Tibial nerve (tissue), 4 donors: ENCODE data around the gene PODXL. TPM values are rescaled to one million over a fixed set of nuclear protein-coding genes. Genes with fewer than 3 reads are reported as not detected.
A peak's percentile ranks its signal among the peaks of the same experiment; 100 is the strongest.

Experiments
- DNase-seq, 2 donors: peaks; one replicate each; pipeline ENCODE4 v3.0.0-alpha.2; 2019; ENCODE audit warnings: low spot score in 2 of 2
- H3K27ac ChIP-seq, 4 donors: fragments of 200-600 bp; sonication (generic) in 3 of 4; one replicate each; pipeline ENCODE4 v1.5.1; 2017 to 2019; ENCODE audit warnings: mild to moderate bottlenecking in 1 of 4
- H3K27me3 ChIP-seq, 2 donors: fragments of 200-600 bp; sonication (generic) in 1 of 2; one replicate each; pipeline versions ENCODE4 v1.5.1 to v1.6.0; 2017 to 2019
- H3K36me3 ChIP-seq, 3 donors: fragments of 200-600 bp; sonication (generic); one replicate each; pipeline ENCODE4 v1.5.1; 2018 to 2019
- H3K4me1 ChIP-seq, 4 donors: fragments of 200-600 bp; sonication (generic) in 3 of 4; one replicate each; pipeline ENCODE4 v1.5.1; 2017 to 2019
- H3K4me3 ChIP-seq, 4 donors: fragments of 200-600 bp; sonication (generic) in 3 of 4; one replicate each; pipeline ENCODE4 v1.5.1; 2017 to 2019; ENCODE audit warnings: mild to moderate bottlenecking in 1 of 4, moderate library complexity in 1 of 4
- H3K9me3 ChIP-seq, 4 donors: fragments of 200-600 bp; sonication (generic) in 3 of 4; one replicate each; pipeline ENCODE4 v1.5.1; 2017 to 2019
- EP300 ChIP-seq, 2 donors: sonication (generic); formaldehyde crosslinking; IDR thresholded peaks; one replicate each; pipeline ENCODE4 v1.6.1; 2017; ENCODE audit warnings: antibody characterized with exemption in 2 of 2, mild to moderate bottlenecking in 1 of 2
- POLR2A ChIP-seq, 2 donors: fragments of 450-650 bp; IDR thresholded peaks; one replicate each; pipeline ENCODE4 v1.6.1; 2017; ENCODE audit warnings: antibody characterized with exemption in 2 of 2, mild to moderate bottlenecking in 2 of 2, moderate library complexity in 2 of 2
- WGBS, 2 donors: methylation state at CpG; one replicate each; pipeline ENCODE4 v1.1.5; 2018; 5-methylcytosine and 5-hydroxymethylcytosine counted together
- total RNA-seq, 4 donors: library from RNA; depleted of rRNA; stranded (reverse); fragments of >200 nt; gene quantifications; one replicate each; pipeline ENCODE4 v1.1.0, GENCODE V29; 2016
- TF ChIP-seq, protein P1 (sequence below), 5 experiments: fragments of 200-600 bp in 3 of 5; fragments of 450-650 bp in 2 of 5; sonication (generic) in 3 of 5; IDR thresholded peaks; one replicate each; pipeline ENCODE4 v1.5.1; 2016 to 2019; ENCODE audit warnings: antibody characterized with exemption in 5 of 5, mild to moderate bottlenecking in 3 of 5, moderate library complexity in 2 of 5

PODXL gene
- total RNA-seq, 4 donors from 2014 or later: 12.1 to 40.8 (median 34.3) TPM

DNA sequence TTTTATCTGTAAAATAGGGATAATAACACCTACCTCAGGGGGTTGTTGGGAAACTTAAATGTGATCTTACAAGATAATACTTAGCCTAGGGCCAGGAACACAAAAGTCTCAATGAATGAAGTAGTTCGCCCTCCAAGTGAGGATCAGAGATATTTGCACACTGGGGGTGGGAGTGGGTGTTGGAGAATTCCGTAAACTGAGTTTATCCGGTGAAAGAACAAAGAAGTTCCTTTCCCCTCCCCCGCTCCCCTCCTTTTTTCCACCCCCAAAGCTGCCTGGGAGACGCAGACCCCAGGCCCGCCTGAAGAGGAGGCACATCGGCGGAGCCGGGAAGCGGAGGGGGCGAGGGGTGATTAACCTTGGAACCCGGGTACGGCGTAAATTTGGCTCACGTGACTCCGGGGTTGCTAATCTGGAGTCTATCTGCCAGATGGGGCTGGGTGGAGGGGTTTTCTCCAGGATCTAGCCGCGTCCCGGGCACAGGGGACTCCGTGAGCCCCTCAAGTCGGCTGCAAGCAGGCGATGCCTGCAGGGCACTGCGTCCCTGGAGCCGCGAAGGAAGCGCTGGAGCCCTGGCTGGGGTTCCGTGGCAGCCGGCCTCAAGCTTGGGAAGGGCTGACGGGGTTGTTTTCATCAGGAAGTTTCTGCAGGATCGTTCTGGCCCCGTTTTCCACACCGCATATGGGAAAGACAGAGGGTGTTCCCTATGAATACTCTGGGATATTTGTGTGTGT lies 1.4 kb upstream of the PODXL start:
- Histone ChIP-seq H3K9me3 (no peaks in the 10 kb centered on the region), H3K27me3 (no peaks in the 10 kb centered on the region), H3K4me1 (peaks cover 0 to 34% (median 24%) of the 10 kb centered on the region in 4 donors), H3K27ac (peak overlapping the region in 2 of 4 donors; percentile 24 to 78), H3K4me3 (peak overlapping the region; percentile 3 to 71 (median 30)), H3K36me3 (no peaks in the 10 kb centered on the region)
- no peak for TF ChIP-seq EP300 (IDR thresholded peaks at IDR 0.05)
- no peak for TF ChIP-seq POLR2A (IDR thresholded peaks at IDR 0.05)
- TF ChIP-seq, protein P1, sequence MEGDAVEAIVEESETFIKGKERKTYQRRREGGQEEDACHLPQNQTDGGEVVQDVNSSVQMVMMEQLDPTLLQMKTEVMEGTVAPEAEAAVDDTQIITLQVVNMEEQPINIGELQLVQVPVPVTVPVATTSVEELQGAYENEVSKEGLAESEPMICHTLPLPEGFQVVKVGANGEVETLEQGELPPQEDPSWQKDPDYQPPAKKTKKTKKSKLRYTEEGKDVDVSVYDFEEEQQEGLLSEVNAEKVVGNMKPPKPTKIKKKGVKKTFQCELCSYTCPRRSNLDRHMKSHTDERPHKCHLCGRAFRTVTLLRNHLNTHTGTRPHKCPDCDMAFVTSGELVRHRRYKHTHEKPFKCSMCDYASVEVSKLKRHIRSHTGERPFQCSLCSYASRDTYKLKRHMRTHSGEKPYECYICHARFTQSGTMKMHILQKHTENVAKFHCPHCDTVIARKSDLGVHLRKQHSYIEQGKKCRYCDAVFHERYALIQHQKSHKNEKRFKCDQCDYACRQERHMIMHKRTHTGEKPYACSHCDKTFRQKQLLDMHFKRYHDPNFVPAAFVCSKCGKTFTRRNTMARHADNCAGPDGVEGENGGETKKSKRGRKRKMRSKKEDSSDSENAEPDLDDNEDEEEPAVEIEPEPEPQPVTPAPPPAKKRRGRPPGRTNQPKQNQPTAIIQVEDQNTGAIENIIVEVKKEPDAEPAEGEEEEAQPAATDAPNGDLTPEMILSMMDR (IDR thresholded peaks at IDR 0.05): no peak
- 2% methylated on average over 32 of the region's 32 CpGs for WGBS, 2 donors
- DNase-seq: peak in 1 of 2 donors; percentile 48

DNA sequence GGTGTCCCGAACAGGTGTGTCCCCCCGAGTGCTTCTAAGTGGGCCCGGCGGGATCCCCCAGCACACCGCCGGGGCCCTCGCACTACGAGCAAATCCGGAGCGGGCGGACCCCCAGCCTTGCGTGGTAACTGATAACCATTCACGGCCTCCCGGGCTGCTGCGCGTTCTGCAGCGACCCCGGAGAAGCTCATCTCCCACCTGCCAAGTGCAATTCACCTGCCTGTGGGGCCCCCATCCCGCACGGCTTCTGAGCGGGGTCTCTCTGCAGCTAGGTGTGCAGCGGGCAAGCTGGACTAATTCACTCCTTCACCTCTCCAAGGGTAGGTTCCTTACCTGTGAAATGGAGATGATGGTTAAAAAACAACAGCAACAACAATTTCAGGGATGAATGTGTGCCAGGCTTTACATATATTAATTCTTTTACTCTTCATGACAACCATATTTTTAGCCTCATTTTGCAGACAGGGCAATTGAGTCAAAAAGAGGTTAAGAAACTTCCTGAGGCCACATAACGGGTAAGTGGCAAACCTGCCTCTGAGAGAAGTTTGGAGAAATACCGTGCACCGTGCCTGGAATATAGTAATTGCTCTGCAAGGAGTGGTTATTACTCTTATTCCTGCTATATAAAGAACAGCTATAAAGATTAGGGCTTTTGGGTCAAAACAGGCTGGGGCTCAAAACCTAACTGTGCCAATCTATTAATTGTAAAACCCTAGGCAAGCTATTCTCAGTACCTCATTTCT lies 652 bp upstream of the PODXL start:
- no peaks in the 10 kb centered on the region for H3K27me3 ChIP-seq
- H3K36me3 ChIP-seq: no peaks in the 10 kb centered on the region
- H3K4me3 ChIP-seq: peak overlapping the region; percentile 59 to 71 (median 66)
- no peak for DNase-seq
- peaks cover 0 to 34% (median 24%) of the 10 kb centered on the region in 4 donors for H3K4me1 ChIP-seq
- peak overlapping the region in 2 of 4 donors; percentile 25 to 78 for H3K27ac ChIP-seq
- TF ChIP-seq EP300 (IDR thresholded peaks at IDR 0.05) (no peak), POLR2A (IDR thresholded peaks at IDR 0.05) (no peak)
- TF ChIP-seq, protein P1 (IDR thresholded peaks at IDR 0.05): no peak
- WGBS, 2 donors: 2 to 5% methylated on average over 7 to 9 of the region's 25 CpGs
- H3K9me3 ChIP-seq: no peaks in the 10 kb centered on the region

DNA sequence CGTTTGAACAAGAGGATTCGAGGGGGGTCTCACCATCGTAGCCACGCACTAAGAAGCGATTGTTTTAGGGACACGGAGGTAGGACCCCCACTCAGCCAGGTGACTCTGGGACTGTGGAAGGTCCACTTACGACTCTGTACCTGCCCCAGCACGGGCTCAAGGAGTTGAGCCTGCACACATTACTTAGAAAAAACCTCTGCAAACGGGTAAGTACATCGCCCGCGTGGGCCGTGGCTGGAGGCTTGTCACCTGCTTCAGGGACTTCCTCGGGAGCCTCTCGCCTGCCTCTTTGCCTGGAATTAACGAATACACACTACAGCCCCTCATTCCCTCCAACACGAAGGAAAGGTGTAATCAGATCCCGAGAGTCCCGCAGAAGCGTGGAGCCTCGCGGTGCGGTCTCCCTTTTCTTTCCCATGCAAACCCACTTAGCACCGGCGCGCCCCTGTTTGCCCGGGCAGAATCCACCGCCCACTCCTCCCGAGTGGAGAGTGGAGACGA lies 826 bp downstream of the PODXL start:
- Histone ChIP-seq H3K4me1 (peaks cover 0 to 40% (median 24%) of the 10 kb centered on the region in 4 donors), H3K4me3 (peak overlapping the region; percentile 51 to 71 (median 66)), H3K27me3 (no peaks in the 10 kb centered on the region), H3K27ac (peak overlapping the region in 1 of 4 donors; percentile 75), H3K36me3 (no peaks in the 10 kb centered on the region), H3K9me3 (no peaks in the 10 kb centered on the region)
- 18 to 22% methylated on average over 28 to 30 of the region's 30 CpGs for WGBS, 2 donors
- TF ChIP-seq POLR2A (IDR thresholded peaks at IDR 0.05): no peak
- TF ChIP-seq, protein P1 (IDR thresholded peaks at IDR 0.05): no peak
- no peak for TF ChIP-seq EP300 (IDR thresholded peaks at IDR 0.05)
- DNase-seq: no peak

DNA sequence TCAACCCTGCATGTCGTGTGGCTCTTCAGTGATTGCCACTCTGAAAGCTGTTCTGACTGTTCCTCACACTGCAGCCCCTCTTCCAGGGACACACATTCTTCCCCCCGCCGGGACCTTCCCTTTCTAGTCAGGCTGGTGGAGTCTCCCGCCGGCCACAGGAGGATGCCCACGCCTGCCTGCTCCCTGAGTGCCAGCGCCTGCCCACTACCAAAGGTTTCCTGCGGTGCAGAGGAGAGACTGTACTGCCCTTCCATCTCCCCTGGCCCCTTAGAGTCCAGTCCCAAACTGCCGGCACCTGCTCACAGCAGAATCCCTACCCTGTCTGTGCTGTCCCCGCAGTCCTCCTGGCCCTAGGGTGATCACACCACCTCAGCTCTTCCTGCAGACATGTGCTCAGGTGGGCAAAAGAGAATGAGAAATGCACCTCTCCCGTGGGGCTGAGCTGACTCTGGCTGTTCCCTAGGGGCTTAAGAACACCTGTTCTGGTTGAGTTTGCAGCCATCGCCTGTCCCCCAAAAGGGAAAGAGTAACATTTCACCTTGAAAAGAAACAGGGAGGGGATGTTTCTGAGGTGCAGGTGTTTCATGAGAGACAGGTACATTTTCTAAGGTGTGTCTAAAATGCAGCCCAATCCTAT lies 1.4 kb downstream of the PODXL start:
- H3K36me3 ChIP-seq: no peaks in the 10 kb centered on the region
- TF ChIP-seq EP300 (IDR thresholded peaks at IDR 0.05): no peak
- TF ChIP-seq, protein P1 (IDR thresholded peaks at IDR 0.05): no peak
- TF ChIP-seq POLR2A (IDR thresholded peaks at IDR 0.05): no peak
- peak overlapping the region in 1 of 4 donors; percentile 7 for H3K27ac ChIP-seq
- H3K4me1 ChIP-seq: peaks cover 0 to 40% (median 24%) of the 10 kb centered on the region in 4 donors
- peak overlapping the region in 2 of 4 donors; percentile 62 to 71 for H3K4me3 ChIP-seq
- H3K9me3 ChIP-seq: no peaks in the 10 kb centered on the region
- no peaks in the 10 kb centered on the region for H3K27me3 ChIP-seq
- DNase-seq: no peak
- 65 to 67% methylated on average over 12 of the region's 12 CpGs for WGBS, 2 donors
